HG02642 (cell line): ENCODE measurements around the gene ST6GALNAC6.

Experiments used
- ATAC-seq: cut with Tn5 transposase; IDR thresholded peaks from one replicate; pipeline ENCODE4 v1.9.1; 2021; ENCODE audit warnings: mild to moderate bottlenecking; ENCODE audit not compliant: unreplicated experiment, poor library complexity

ST6GALNAC6 gene

GRCh38 chr9:127934986-127935385 is 35.6 kb upstream of the ST6GALNAC6 start:
- ATAC-seq, result no peak

GRCh38 chr9:127934248-127934647 is 34.8 kb upstream of the ST6GALNAC6 start:
- no peak for ATAC-seq

DNA sequence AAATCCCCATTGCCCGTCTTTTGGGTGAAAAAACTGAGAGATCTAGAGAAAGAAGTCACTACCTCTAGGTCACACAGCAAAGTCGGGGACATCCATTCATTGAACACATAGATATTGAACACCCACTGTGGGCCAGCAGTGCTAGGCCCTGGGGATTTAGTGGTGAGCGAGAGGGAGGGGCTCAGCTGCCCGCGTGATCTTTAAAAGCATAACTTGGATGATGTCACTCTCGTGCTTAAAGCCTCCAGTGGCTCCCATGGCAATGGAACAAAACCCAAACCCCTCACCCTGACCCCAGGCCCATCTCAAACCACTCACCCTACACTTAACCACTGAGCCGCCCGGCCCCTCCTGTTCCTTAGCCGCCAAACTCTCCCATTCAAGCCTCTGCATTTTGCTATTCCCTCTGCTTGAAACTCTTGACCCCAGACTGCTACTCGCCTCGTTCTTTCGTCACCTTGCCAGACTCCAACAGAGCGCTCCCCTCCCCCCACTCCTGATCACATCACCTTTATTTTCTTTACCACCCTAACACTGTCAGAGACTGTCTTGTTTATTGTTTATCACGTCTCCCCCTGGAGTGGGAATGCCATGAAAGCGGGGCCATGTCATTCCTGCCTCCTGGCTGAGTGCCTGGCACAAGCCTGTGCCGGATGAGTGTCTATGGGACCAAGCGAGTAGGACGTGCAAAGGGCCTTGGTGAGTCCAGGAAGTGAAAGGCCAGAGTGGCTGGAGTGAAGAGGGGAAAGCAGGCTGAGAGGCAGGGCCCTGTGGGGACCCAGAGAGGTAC is 31.9 kb upstream of the ST6GALNAC6 start:
- ATAC-seq, result no peak

GRCh38 chr9:127930231-127931091 is 31.1 kb upstream of the ST6GALNAC6 start, which contains the start of gene PIP5KL1:
PIP5KL1 (minus strand) TSS chr9:127930777; CDS start chr9:127930752, 25 bp downstream.
- peak; percentile 80 for ATAC-seq

GRCh38 chr9:127929625-127929979 is 30.2 kb upstream of the ST6GALNAC6 start:
- no peak for ATAC-seq

GRCh38 chr9:127928676-127929624 is 29.5 kb upstream of the ST6GALNAC6 start:
- ATAC-seq, result no peak

DNA sequence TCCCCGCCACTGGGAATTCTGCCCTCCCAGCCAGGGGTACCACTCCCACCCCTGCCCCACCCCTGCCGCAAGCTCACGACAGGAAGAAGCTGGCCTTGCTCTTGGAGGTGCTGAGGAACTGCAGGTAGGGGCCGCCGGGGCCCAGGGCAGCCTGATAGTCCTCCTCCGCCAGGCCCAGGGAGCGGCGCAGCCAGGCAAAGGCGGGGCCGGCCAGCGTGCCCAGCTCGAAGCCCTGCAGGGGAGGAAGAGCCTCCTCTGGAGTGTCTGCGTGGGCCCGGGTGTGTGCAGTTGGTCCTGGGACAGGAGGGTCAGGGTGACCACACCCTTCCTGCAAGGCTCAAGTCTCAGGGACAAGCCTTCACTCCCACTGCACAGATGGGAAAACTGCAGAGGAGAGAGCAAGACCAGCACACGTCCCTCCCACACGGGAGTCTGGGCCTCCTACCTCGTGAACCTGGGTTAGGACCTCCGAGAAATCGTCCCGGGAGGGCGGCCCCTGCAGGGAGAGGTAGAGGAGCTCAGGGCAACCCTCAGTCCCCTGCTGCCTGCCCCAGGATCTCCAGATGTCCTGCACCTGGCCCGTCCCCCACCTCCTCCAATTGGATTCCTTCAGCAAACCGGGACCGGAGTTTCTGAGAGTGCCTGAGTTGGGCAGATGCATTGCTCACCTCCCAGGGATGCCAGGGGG is 28.7 kb upstream of the ST6GALNAC6 start:
- ATAC-seq, result no peak

GRCh38 chr9:127927201-127927987 is 28.0 kb upstream of the ST6GALNAC6 start:
- no peak for ATAC-seq

- ATAC-seq, result no peak
These were observed 27.4 kb upstream of the ST6GALNAC6 start for GRCh38 chr9:127926906-127927200.

GRCh38 chr9:127925959-127926905 is 26.8 kb upstream of the ST6GALNAC6 start:
- ATAC-seq, result no peak

GRCh38 chr9:127924736-127925444 is 25.5 kb upstream of the ST6GALNAC6 start:
- no peak for ATAC-seq

DNA sequence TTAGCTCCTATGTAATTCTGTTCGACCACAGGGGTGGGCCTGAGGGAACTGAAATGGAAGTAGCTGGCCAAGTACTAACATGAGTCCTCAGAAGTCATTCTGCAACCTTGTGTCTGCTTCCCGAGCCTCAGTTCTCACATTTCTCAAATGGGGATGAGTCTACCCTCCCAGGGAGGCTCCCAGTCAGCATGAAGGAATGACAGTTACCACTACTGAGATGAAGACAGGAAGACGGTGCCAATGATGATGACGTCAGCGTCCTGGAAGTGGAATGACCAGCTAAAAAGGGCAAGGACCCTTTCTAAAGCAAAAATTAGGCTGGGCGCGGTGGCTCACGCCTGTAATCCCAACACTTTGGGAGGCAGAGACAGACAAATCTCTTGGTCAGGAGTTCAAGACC is 24.4 kb upstream of the ST6GALNAC6 start:
- ATAC-seq, result no peak

DNA sequence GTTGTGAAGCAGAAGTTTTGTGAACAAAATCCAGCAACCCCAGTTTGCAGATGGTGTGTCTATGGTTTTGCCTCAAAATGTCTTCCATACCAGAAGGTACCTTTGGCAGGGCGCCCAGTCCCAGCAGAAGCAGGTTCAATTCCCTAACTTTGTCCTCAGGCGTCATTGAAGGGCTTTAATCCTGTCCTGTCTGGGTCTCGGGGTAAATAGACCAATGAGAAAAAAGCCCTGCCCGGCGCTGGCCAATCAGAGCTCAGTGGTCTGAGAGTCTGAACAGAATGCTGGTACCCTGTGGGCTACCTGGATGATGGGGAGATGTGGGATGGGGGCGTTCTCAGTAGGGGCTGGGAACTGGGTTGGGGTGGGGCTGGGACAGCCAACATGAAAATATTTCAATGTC is 23.6 kb upstream of the ST6GALNAC6 start:
- no peak for ATAC-seq

DNA sequence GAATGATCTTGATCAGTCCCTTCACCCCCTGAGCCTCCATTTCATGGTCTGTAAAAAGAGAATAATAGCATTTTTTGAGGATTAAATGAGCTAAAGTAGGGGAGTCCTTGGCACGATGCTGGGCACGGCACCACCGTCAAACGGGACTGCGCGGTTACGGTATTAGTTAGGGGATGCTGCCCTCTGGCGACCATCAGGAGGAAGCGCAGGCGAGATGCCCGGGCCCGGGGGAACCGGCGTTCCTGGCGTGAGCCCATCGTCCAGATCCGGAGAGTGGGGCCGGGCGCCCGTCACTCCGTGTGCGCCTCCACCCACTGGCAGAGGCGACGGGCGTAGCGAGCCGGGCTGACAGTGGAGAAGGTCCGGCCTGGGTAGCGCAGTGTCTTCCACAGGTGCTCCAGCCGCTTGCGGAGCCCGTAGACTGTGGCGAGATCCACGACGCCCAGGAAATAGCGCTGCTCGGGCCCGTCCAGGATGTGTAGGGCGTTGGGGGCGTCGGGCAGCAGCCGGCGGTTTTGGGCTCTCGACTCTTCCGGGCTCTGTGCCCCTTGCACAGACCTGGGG is 22.2 kb upstream of the ST6GALNAC6 start:
- ATAC-seq, result no peak

DNA sequence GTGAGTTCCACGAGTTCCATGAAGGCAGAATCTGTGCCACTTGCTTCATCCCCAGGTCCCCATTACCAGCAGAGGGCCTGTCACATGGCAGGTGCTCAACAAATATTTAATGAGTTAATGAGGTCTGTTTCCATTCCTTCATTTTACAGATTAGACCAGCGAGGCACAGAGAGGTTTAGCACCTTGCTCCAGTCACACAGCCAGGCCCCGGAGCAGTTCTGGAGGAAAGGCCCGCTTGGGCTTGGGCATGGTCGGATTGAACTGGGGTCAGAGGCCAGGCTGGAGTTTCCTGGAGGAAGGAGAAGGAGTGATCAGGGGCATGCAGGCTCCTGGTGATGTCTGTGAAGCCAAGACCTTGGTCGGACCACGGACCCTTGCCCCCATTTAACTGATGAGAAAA is 21.4 kb upstream of the ST6GALNAC6 start:
- no peak for ATAC-seq

DNA sequence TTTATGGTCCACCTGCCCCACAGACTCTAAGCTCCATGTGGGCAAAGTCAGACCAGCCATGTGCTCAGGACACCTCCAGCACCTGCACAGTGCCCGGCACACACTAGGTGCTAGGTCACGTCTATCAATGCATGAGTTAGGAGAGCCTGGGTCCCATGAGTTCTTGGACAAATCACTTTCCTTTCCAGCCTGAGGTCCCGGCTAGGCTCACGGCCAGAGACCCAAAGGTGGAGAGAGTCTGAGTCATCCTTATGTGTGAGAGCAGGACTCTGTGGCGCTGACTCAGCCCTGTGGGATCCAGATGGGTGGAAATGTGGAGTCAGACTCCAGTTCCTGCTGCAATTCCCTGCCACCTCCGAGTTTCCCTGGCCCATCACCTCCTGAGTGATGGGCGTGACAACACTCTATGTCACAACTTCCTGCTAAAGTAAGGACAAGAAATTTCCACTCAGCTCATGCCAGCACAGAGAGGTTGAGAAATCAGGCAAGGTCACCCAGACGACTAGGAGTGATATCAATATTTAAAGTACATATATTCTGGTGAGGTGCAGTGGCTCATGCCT is 19.9 kb upstream of the ST6GALNAC6 start:
- no peak for ATAC-seq
